HEK293 (cell line): Measurements from ENCODE around the gene HEYL.
A peak's percentile ranks its signal among the peaks of the same experiment; 100 is the strongest.

Experiments used
- CTCF ChIA-PET: fragments of 350-600 bp; formaldehyde crosslinking; extraction: SDS; loops from one replicate; lab custom pipeline; 2021; ENCODE audit warnings: antibody characterized with exemption; lab: Yijun Ruan, JAX
- POLR2A ChIA-PET: fragments of 300-600 bp; formaldehyde crosslinking; extraction: SDS; loops from one replicate; lab custom pipeline; 2020; ENCODE audit warnings: antibody characterized with exemption, inconsistent platforms; lab: Yijun Ruan, JAX
- H3K27ac ChIP-seq: fragments of 200-500 bp; sonication (Bioruptor generic); 2 replicates; pipeline ENCODE4 v1.5.1; 2014; ENCODE audit warnings: low read depth, low read length, control low read depth, inconsistent platforms; ENCODE audit errors: extremely low read depth
- H3K36me3 ChIP-seq, 2 experiments: fragments of 200-500 bp in 1 of 2; sonication (Bioruptor generic) in 1 of 2; 1 replicate in 1 of 2; 2 replicates in 1 of 2; pipeline ENCODE4 v1.5.1; 2014 to 2017; ENCODE audit warnings: inconsistent platforms in 2 of 2, low read length in 2 of 2; ENCODE audit not compliant: control insufficient read depth in 2 of 2, insufficient read depth in 1 of 2
- H3K4me1 ChIP-seq: fragments of 200-500 bp; sonication (Bioruptor generic); 2 replicates; pipeline ENCODE4 v1.5.1; 2014; ENCODE audit warnings: mild to moderate bottlenecking, low read length, inconsistent platforms; ENCODE audit not compliant: control insufficient read depth, insufficient read depth
- H3K4me3 ChIP-seq: 2 replicates; pipeline ENCODE4 v1.5.1; 2011; ENCODE audit warnings: low read depth, mild to moderate bottlenecking, control low read depth, low read length, moderate library complexity
- H3K9me3 ChIP-seq: fragments of 200-500 bp; sonication (Bioruptor generic); 2 replicates; pipeline ENCODE4 v1.5.1; 2014; ENCODE audit warnings: low read depth, low read length, inconsistent platforms; ENCODE audit not compliant: control insufficient read depth, insufficient read depth
- EGR2 ChIP-seq: fragments of 450-650 bp; formaldehyde crosslinking; IDR thresholded peaks from 2 replicates; pipeline ENCODE4 v1.5.1; 2016; ENCODE audit warnings: low read depth, missing biosample characterization, missing genetic modification characterization
- MYNN ChIP-seq: fragments of 450-650 bp; formaldehyde crosslinking; IDR thresholded peaks from 2 replicates; pipeline ENCODE4 v1.5.1; 2016; ENCODE audit warnings: missing biosample characterization, missing genetic modification characterization, borderline replicate concordance
- TRIM28 ChIP-seq: IDR thresholded peaks from 2 replicates; pipeline ENCODE4 v1.6.1; 2011; ENCODE audit warnings: low read length, control low read depth, borderline replicate concordance
- ZNF114 ChIP-seq: fragments of 450-650 bp; formaldehyde crosslinking; IDR thresholded peaks from 2 replicates; pipeline ENCODE4 v1.5.0; 2017; ENCODE audit warnings: missing biosample characterization, missing genetic modification characterization
- ZNF266 ChIP-seq: fragments of 450-650 bp; formaldehyde crosslinking; IDR thresholded peaks from 2 replicates; pipeline ENCODE4 v1.5.1; 2016; ENCODE audit warnings: missing biosample characterization, missing genetic modification characterization, low read depth
- ZNF335 ChIP-seq: fragments of 450-650 bp; formaldehyde crosslinking; conservative IDR thresholded peaks from 2 replicates; pipeline ENCODE4 v1.5.1; 2016; ENCODE audit warnings: missing biosample characterization, missing genetic modification characterization
- ZNF596 ChIP-seq: fragments of 450-650 bp; IDR thresholded peaks from 2 replicates; pipeline ENCODE4 v1.5.0; 2018; ENCODE audit warnings: missing biosample characterization, mild to moderate bottlenecking, missing genetic modification characterization, moderate library complexity
- TF ChIP-seq, protein P1 (sequence below): fragments of 450-650 bp; formaldehyde crosslinking; IDR thresholded peaks from 2 replicates; pipeline ENCODE4 v1.5.1; 2016; ENCODE audit warnings: missing biosample characterization, missing genetic modification characterization
- TF ChIP-seq, protein P2 (sequence below): fragments of 450-650 bp; formaldehyde crosslinking; IDR thresholded peaks from 2 replicates; pipeline ENCODE4 v1.5.1; 2017; ENCODE audit warnings: missing biosample characterization, missing genetic modification characterization
- TF ChIP-seq, protein P3 (sequence below): fragments of 450-650 bp; formaldehyde crosslinking; IDR thresholded peaks from 2 replicates; pipeline ENCODE4 v1.5.0; 2017; ENCODE audit warnings: missing biosample characterization, missing genetic modification characterization, borderline replicate concordance
- TF ChIP-seq, protein P4 (sequence below): fragments of 450-650 bp; formaldehyde crosslinking; IDR thresholded peaks from 2 replicates; pipeline ENCODE4 v1.5.1; 2016; ENCODE audit warnings: missing biosample characterization, missing genetic modification characterization

The HEYL gene

DNA sequence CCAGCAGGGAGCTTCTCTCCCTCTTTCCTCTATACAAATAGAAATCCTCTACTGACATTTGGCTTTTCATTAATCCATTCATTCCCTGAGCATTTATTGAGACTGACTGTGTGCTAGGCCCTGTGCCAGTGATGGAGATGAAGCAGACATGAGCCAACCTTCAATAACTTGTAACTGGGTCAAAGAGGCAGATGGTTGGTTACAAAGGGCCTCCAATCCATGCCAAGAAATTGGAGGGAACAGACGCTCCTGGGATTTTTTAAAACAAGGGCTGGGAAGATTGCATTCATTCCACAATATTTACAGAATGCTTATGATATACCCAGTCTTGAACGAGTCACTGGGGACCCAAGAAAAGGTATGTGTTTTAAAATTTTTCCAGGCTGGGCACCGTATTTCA lies 45.6 kb upstream of the HEYL start (continued):
- TF ChIP-seq, protein P1, sequence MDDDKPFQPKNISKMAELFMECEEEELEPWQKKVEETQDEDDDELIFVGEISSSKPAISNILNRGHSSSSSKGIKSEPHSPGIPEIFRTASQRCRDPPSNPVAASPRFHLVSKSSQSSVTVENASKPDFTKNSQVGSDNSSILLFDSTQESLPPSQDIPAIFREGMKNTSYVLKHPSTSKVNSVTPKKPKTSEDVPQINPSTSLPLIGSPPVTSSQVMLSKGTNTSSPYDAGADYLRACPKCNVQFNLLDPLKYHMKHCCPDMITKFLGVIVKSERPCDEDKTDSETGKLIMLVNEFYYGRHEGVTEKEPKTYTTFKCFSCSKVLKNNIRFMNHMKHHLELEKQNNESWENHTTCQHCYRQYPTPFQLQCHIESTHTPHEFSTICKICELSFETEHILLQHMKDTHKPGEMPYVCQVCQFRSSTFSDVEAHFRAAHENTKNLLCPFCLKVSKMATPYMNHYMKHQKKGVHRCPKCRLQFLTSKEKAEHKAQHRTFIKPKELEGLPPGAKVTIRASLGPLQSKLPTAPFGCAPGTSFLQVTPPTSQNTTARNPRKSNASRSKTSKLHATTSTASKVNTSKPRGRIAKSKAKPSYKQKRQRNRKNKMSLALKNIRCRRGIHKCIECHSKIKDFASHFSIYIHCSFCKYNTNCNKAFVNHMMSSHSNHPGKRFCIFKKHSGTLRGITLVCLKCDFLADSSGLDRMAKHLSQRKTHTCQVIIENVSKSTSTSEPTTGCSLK (tag by site-specific recombination), result no peak

DNA sequence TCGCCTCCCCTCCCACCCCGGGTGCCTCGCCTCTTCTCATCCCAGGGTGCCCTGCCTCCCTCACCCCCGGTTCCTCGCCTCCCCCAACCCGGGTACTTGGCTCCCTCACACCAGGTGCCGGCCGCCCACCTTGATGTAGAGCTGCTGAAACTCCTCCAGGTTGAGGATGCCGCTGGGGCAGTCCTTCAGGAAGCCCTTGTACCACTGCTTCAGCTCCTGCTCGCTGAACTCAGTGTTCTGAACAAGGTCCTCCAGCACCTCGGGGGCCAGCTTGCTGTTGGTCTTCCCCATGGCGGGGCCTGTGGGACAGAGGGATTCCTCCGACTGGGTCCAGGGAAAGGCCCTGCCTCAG lies 44.8 kb upstream of the HEYL start:
- TF ChIP-seq ZNF335 (tag by site-specific recombination), result no peak
- TF ChIP-seq, protein P2, sequence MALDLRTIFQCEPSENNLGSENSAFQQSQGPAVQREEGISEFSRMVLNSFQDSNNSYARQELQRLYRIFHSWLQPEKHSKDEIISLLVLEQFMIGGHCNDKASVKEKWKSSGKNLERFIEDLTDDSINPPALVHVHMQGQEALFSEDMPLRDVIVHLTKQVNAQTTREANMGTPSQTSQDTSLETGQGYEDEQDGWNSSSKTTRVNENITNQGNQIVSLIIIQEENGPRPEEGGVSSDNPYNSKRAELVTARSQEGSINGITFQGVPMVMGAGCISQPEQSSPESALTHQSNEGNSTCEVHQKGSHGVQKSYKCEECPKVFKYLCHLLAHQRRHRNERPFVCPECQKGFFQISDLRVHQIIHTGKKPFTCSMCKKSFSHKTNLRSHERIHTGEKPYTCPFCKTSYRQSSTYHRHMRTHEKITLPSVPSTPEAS, result no peak
- no peak for TF ChIP-seq TRIM28
- no peak for TF ChIP-seq ZNF114 (tag by site-specific recombination)
- TF ChIP-seq, protein P3, sequence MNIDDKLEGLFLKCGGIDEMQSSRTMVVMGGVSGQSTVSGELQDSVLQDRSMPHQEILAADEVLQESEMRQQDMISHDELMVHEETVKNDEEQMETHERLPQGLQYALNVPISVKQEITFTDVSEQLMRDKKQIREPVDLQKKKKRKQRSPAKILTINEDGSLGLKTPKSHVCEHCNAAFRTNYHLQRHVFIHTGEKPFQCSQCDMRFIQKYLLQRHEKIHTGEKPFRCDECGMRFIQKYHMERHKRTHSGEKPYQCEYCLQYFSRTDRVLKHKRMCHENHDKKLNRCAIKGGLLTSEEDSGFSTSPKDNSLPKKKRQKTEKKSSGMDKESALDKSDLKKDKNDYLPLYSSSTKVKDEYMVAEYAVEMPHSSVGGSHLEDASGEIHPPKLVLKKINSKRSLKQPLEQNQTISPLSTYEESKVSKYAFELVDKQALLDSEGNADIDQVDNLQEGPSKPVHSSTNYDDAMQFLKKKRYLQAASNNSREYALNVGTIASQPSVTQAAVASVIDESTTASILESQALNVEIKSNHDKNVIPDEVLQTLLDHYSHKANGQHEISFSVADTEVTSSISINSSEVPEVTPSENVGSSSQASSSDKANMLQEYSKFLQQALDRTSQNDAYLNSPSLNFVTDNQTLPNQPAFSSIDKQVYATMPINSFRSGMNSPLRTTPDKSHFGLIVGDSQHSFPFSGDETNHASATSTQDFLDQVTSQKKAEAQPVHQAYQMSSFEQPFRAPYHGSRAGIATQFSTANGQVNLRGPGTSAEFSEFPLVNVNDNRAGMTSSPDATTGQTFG (tag by site-specific recombination), result no peak
- TF ChIP-seq EGR2, result peak; percentile 21; the same call in 1 of the 2 replicates
- TF ChIP-seq ZNF596 (tag by site-specific recombination), result no peak
- no peak for TF ChIP-seq MYNN (tag by site-specific recombination)
- ChIA-PET POLR2A (no interaction called here), CTCF (interaction anchor here (0.7 to 2.0 kb wide), 2 partner anchors 26 to 78 kb away, joined by 4 to 7 read pairs; no protein-coding TSS in a partner anchor)
- Histone ChIP-seq H3K9me3 (no peaks in the 10 kb centered on the region), H3K4me3 (no peak overlapping the region), H3K27ac (no peak overlapping the region), H3K36me3 (no peaks in the 10 kb centered on the region), H3K4me1 (no peaks in the 10 kb centered on the region)

DNA sequence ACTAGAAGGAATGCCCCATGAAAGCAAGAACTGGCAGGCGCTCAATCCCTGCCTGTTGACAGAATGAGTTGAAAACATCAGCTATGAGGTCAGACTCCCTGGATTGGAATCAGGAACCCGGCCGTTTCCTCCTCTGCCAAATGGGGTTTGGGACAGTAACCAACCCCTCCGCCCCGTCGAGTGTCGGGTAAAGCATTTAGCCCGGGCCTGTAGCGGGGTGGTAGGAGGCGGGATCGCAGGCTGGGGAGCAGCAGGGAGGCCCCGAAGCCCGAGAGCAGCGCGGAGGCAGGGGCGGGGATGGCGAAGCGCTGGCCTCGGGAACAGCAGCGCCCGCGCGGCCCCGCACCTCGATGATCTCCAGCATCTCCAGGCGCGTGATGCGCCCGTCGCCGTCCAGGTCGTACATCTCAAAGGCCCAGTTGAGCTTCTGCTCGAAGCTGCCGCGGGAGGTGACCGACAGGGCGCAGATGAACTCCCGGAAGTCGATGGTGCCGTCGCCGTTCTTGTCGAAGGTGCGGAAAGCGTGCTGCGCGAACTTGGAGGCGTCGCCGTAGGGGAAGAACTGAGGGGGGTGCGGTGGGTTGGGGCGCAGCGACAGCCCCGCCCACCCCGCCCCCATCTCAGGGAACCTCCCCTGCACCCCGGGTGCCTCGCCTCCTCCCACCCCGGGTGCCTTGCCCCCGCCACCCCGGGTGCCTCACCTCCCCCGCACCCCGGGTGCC lies 44.3 kb upstream of the HEYL start:
- H3K27ac ChIP-seq, result no peak overlapping the region
- no peak overlapping the region for H3K4me3 ChIP-seq
- no peaks in the 10 kb centered on the region for H3K36me3 ChIP-seq
- CTCF ChIA-PET, result interaction anchor here (0.7 to 2.0 kb wide), 2 partner anchors 26 to 78 kb away, joined by 4 to 7 read pairs; no protein-coding TSS in a partner anchor
- no peaks in the 10 kb centered on the region for H3K4me1 ChIP-seq
- POLR2A ChIA-PET, result interaction anchor here (0.6 kb wide), 1 partner anchor 8 kb away, joined by 3 read pairs; no protein-coding TSS in a partner anchor
- no peaks in the 10 kb centered on the region for H3K9me3 ChIP-seq
- TF ChIP-seq, protein P4, sequence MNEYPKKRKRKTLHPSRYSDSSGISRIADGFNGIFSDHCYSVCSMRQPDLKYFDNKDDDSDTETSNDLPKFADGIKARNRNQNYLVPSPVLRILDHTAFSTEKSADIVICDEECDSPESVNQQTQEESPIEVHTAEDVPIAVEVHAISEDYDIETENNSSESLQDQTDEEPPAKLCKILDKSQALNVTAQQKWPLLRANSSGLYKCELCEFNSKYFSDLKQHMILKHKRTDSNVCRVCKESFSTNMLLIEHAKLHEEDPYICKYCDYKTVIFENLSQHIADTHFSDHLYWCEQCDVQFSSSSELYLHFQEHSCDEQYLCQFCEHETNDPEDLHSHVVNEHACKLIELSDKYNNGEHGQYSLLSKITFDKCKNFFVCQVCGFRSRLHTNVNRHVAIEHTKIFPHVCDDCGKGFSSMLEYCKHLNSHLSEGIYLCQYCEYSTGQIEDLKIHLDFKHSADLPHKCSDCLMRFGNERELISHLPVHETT, result no peak
- TF ChIP-seq ZNF266 (tag by site-specific recombination), result no peak
